Fibroblast of lung (primary cell): ENCODE measurements around the gene CNN1.

Experiments used
- EZH2 ChIP-seq: IDR thresholded peaks from 2 replicates; pipeline ENCODE4 v1.5.1; 2012; ENCODE audit warnings: low read length, control low read depth, mild to moderate bottlenecking; ENCODE audit errors: missing control alignments
- TF ChIP-seq, protein P1 (sequence below), 2 donors: IDR thresholded peaks in 1 of 2; conservative IDR thresholded peaks in 1 of 2; 1 replicate in 1 of 2; 2 replicates in 1 of 2; pipeline ENCODE4 v1.5.1; 2011 to 2012; ENCODE audit warnings: low read length in 2 of 2, control low read depth in 1 of 2, inconsistent platforms in 1 of 2, low read depth in 1 of 2, mild to moderate bottlenecking in 1 of 2

DNA sequence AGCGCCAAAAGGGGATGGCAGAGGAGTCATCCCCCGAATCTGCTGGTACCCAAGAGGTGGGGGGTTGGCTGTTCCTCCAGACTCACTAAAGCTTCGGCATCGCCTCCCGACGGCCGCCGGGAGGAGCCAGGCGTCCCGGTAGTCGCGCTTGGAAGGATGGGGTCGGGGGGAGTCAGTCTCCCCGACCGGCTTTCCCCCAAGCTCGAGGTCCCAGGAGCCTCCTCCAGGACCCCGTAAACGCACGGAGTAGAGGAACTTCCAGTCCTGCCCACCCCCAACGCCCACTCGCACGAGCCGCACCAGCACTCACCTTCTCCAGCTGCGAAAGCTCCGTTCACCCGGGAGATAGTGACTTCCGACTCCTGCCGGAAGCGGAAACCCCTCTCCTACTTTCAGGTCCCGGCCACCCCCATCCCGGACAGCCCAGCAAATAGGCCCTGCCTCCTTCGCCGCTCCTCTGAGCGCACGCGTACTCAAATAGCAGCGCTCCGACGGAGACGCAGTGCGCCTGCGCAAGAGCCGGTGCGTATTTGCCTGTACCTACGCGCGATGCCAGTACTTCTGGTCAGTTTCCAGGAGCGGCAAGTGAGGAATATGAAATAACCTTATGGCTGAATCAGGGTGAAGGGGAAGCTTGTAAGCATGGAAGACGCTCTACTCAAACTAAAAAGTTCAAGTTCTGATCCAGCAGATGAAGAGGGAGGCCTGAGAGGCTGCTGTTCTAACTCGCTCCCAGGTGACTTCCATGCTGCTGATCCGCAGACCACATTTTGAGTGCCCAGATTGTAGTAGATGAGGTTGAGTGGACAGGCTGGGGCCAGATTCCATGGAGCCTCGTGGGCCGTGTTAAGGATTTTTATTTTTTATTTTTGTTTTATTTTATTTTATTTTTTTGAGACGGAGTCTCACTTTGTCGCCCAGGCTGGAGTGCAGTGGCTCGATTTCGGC is 20.5 kb downstream of the CNN1 start, which contains the start of gene ELOF1:
- TF ChIP-seq, protein P1, sequence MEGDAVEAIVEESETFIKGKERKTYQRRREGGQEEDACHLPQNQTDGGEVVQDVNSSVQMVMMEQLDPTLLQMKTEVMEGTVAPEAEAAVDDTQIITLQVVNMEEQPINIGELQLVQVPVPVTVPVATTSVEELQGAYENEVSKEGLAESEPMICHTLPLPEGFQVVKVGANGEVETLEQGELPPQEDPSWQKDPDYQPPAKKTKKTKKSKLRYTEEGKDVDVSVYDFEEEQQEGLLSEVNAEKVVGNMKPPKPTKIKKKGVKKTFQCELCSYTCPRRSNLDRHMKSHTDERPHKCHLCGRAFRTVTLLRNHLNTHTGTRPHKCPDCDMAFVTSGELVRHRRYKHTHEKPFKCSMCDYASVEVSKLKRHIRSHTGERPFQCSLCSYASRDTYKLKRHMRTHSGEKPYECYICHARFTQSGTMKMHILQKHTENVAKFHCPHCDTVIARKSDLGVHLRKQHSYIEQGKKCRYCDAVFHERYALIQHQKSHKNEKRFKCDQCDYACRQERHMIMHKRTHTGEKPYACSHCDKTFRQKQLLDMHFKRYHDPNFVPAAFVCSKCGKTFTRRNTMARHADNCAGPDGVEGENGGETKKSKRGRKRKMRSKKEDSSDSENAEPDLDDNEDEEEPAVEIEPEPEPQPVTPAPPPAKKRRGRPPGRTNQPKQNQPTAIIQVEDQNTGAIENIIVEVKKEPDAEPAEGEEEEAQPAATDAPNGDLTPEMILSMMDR (conservative IDR thresholded peaks at IDR 0.05 in 1 of 2, IDR thresholded peaks at IDR 0.05 in 1 of 2; ENCODE audit: low read depth in 1 of 2, low read length in 2 of 2): peak; percentile 18 to 40
- TF ChIP-seq EZH2: no peak
